ENCODE results near the gene CCZ1B.
A peak's percentile ranks its signal among the peaks of the same experiment; 100 is the strongest.
"Not testable (repeated sequence)": the region's sequence is repeated elsewhere in the genome, so short reads cannot be mapped to it uniquely, and the experiment has no call there.

Gene CCZ1B

DNA sequence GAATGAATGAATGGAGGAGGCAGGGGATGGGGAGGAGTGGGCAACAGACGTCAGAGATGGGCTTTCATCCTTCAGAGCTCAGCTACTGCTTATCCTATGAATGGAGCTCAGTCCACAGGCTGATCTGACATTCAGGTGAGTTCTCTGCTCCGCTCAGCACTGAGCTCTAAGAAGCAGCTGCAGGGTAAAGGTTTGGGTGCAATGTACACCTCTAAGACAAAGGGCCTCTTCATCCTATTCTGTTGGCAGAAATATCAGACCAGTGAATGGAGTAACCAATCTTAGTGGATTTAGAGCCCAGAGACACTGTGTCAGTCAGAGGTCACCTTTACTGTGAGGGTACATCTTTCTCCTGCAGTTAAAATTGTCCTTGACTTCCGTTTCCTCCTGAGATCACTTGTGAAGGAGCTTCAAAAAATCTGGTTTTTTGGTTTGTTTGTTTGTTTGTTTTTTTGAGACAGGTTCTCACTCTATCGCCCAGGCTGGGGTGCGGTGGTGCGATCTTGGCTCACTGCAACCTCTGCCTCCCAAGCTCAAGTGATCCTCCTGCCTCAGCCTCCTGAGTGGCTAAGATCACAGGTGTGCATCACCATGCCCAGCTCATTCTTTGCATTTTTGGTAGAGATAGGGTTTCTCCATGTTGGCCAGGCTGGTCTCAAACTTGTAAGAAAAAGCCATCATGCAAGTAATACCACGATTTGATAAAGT, 5.1 kb upstream of the CCZ1B start:
- no peak for DNase-seq (ENCODE audit: low spot score)

DNA sequence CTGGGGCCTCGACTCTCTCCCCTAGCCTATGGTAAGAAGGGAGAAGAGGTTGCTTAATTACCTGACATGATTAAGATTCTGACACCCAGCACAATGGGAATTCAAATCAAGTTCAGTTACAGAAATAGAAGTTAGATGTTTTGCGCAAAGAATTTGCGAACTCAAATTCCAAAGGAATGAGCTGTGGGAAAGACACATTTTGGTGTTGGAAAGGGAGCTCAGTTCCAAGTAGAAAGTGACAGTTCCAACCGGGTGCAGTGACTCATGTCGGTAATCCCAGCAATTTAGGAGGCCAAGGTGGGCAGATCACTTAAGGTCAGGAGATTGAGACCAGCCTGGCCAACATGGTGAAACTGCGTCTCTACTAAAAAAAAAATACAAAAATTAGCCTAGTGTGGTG, 4.0 kb upstream of the CCZ1B start:
- DNase-seq (ENCODE audit: low spot score): not testable (repeated sequence)

- DNase-seq (ENCODE audit: low spot score): not testable (repeated sequence)
Measured at GRCh38 chr7:6829616-6830015, 3.5 kb upstream of the CCZ1B start.

DNA sequence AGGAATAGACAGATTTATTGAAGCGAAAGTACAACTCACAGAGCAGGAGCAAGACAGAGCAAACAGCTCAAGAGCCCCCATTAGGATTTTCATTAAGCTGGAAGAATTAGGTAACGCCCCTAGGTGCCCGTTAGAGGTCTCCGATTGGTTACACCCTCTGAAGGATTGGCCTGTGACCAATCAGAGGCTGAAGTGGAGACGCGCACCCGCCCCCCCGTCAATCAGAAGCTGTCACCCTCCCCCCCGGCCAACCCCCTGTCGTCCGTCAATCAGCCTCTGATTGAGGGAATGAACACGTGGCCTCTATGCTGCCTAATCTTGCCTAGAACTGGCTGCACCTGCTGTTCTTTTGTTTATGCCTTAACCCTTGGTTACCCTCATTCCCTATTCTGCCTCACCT, 1.1 kb upstream of the CCZ1B start:
- DNase-seq (ENCODE audit: low spot score): not testable (repeated sequence)

DNA sequence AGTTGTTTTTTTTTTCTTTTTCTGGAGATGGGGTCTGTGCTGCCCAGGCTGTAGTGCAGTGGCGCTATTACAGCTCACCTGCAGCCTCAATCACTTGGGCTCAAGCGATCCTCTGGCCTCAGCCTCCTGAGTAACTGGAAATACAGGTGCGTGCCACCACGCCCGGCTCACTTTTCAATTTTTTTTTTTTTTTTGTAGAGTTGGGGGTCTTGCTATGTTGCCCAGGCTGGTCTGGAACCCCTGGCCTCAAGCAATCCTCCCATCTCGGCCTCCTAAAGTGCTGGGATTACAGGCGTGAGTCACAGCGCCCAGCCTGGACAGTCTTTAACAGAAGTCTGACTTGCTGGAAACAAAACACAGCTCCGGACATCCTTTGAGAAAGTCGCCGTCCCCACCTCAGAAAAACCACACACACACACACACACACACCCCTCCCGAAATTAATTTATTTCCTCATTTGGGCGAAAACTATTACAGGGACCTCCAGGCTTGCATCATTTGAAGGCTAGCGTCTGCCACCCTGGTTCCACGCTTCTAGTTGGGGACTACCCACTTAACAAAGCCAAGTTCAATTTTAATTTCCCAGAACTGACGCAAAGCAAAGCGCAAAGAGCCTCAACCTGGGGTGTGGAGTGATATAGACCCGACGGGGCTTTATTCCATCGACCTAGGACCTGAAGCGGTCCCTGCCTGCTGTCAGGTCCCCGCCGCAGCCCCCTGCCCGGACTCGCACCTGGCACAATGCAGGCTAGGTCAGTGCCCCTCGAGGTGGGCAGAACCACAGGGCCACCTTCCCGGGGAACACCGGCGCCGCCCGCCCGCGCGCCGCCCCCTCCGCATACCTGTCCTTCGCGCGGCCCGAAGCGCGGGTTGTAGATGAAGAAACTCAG, 594 bp downstream of the CCZ1B start:
- DNase-seq (ENCODE audit: low spot score): not testable (repeated sequence)

GRCh38 chr7:6821622-6822021, 4.5 kb downstream of the CCZ1B start:
- DNase-seq (ENCODE audit: low spot score): not testable (repeated sequence)

DNA sequence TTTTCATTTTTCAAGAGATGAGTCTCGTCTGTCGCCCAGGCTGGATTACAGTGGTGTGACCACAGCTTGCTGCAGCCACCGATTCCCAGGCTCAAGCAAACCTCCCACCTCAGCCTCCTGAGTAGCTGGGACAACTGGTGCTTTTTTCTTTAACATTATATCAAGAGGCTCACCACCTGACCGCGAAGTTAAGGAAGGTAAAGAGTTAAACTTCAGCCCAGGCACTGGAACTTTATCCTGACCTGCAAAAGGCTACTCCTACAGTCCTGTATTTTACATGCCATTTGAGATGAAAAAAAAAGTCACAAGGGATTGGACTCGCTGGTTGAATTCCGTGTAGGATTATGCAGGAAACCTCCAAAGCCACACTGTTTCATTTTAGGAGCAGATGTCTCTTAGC, 10.6 kb downstream of the CCZ1B start:
- DNase-seq (ENCODE audit: low spot score): not testable (repeated sequence)

- not testable (repeated sequence) for DNase-seq (ENCODE audit: low spot score)
Measured at GRCh38 chr7:6813011-6813410, 13.1 kb downstream of the CCZ1B start.

- not testable (repeated sequence) for DNase-seq (ENCODE audit: low spot score)
Measured at GRCh38 chr7:6807959-6808358, 18.1 kb downstream of the CCZ1B start.

- not testable (repeated sequence) for DNase-seq (ENCODE audit: low spot score)
Measured at GRCh38 chr7:6807393-6807918, 18.6 kb downstream of the CCZ1B start.

DNA sequence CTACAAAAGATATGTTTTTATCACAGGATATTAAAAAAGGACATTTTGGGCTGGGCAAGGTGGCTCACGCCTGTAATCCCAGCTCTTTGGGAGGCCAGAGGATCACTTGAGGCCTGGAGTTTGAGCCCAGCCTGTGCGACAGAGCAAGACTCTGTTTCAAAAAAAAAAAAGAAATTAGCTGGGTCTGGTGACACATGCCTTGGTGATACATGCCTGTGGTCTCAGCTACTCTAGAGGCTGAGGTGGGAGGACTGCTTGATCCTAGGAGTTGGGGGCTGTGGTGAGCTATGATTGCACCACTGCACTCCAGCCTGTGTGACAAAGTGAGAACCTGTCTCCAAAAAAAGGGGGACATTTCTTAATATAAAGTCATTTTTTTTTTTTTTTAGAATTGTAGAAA, 25.7 kb downstream of the CCZ1B start:
- DNase-seq (ENCODE audit: low spot score): not testable (repeated sequence)

- not testable (repeated sequence) for DNase-seq (ENCODE audit: low spot score)
Measured at GRCh38 chr7:6799887-6800286, 26.2 kb downstream of the CCZ1B start.

GRCh38 chr7:6798047-6798446, 28.0 kb downstream of the CCZ1B start:
- not testable (repeated sequence) for DNase-seq (ENCODE audit: low spot score)

DNA sequence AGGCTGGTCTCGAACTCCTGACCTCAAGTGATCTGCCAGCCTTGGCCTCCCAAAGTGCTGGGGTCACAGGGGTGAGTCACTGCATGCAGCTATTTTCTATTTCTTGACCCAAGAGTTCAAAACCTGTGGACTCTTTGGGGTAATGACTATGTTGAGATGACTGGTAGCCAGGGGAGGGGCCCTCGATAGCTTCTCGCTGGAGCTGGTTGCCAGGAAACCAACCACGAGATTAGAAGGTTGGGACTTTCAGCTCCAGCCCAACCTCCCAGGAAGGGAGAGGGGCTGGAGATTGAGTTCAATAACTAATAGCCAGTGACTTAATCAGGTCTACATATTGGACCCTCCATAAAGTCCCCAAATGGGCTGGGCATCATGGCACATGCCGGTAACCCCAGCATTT, 28.9 kb downstream of the CCZ1B start:
- peak; percentile 3 for DNase-seq (ENCODE audit: low spot score)

DNA sequence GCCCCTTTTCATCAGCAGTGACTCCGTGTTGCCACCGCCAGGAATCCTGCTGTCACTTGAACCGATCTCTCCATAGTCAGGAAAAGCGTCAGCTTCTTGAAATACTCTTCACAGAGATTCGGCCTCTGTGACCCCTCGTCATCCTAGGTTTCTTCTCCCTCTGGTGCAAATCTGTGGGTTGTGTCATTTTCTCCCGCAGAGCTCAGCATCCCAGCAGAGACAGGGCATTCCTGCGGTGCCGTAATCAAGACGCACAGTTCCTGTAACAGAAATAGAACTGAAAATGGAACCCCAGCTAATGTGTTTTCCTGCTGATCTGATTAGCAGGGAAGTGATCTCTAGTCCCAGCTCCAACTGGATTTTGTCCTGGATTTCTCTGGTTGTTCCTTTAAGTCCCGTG, 31.8 kb downstream of the CCZ1B start:
- not testable (repeated sequence) for DNase-seq (ENCODE audit: low spot score)

GRCh38 chr7:6792113-6792872, 33.8 kb downstream of the CCZ1B start:
- peak; percentile 85 for DNase-seq (ENCODE audit: low spot score)

- not testable (repeated sequence) for DNase-seq (ENCODE audit: low spot score)
Measured at GRCh38 chr7:6789353-6789752, 36.7 kb downstream of the CCZ1B start.

- DNase-seq (ENCODE audit: low spot score): not testable (repeated sequence)
Measured at GRCh38 chr7:6781581-6781980, 44.5 kb downstream of the CCZ1B start.

- DNase-seq (ENCODE audit: low spot score): not testable (repeated sequence)
Measured at GRCh38 chr7:6761186-6761585, 64.9 kb downstream of the CCZ1B start.

GRCh38 chr7:6753964-6754363, 72.1 kb downstream of the CCZ1B start, which contains the start of gene RSPH10B2:
Gene RSPH10B2, plus strand, starts transcription at chr7:6754103. Its CDS starts 3,575 bp downstream, at chr7:6757678.
- not testable (repeated sequence) for DNase-seq (ENCODE audit: low spot score)

GRCh38 chr7:6750173-6750572, 75.9 kb downstream of the CCZ1B start:
- DNase-seq (ENCODE audit: low spot score): not testable (repeated sequence)

- DNase-seq (ENCODE audit: low spot score): not testable (repeated sequence)
Measured at GRCh38 chr7:6749335-6749734, 76.7 kb downstream of the CCZ1B start.
